ENCODE results near the gene POU2AF3. TPM values are rescaled to one million over a fixed set of nuclear protein-coding genes. Genes with fewer than 3 reads are reported as not detected.

Gene POU2AF3
- total and polyA plus RNA-seq, 2 of the 4 experiments (the other 2 are of a cell fraction): 0.17 TPM; not detected in 1

- Histone ChIP-seq H3K9me3 (ENCODE audit: control insufficient read depth, insufficient read depth, low read length) (no peaks in the 10 kb centered on the region), H4K91ac (ENCODE audit: insufficient read depth, low read depth, low read length) (no peak overlapping the region), H3K4me1 (ENCODE audit: control insufficient read depth, insufficient read depth, low read length) (peaks cover 5% of the 10 kb centered on the region; the same call in 1 of the 2 replicates), H3K27ac (ENCODE audit: insufficient read depth, low read length) (no peak overlapping the region), H3K9ac (ENCODE audit: low read depth, low read length) (no peak overlapping the region), H2AK9ac (replicated peaks; ENCODE audit: low read depth, low read length, poor library complexity) (no peak overlapping the region), H3K18ac (ENCODE audit: low read depth, low read length) (no peak overlapping the region), H3K9me1 (ENCODE audit: insufficient read depth, low read length) (no peaks in the 10 kb centered on the region), H2BK120ac (ENCODE audit: low read depth, low read length) (no peak overlapping the region), H3K23ac (ENCODE audit: low read depth, low read length) (no peak overlapping the region), H3K14ac (replicated peaks; ENCODE audit: low read depth, low read length) (no peak overlapping the region), H2BK15ac (ENCODE audit: low read depth, low read length) (no peak overlapping the region), H3K4me3 (ENCODE audit: insufficient read depth, low read depth, low read length) (no peak overlapping the region), H2AFZ (replicated peaks; ENCODE audit: low read length, poor library complexity) (no peak overlapping the region), H3K4ac (ENCODE audit: low read depth, low read length) (no peak overlapping the region), H3K56ac (ENCODE audit: extremely low read depth, insufficient read depth, low read length) (no peak overlapping the region), H2AK5ac (ENCODE audit: low read depth, low read length) (no peak overlapping the region), H3K27me3 (ENCODE audit: control insufficient read depth, insufficient read depth, low read length) (peaks cover 15% of the 10 kb centered on the region), H2BK5ac (ENCODE audit: low read depth, low read length, poor library complexity, severe bottlenecking) (no peak overlapping the region), H4K8ac (ENCODE audit: low read depth in 2 of 2, low read length in 2 of 2) (no peak overlapping the region), H3K36me3 (ENCODE audit: control insufficient read depth, insufficient read depth, low read length) (no peaks in the 10 kb centered on the region), H4K20me1 (ENCODE audit: insufficient read depth, low read length) (no peaks in the 10 kb centered on the region), H2BK20ac (ENCODE audit: low read depth, low read length) (no peak overlapping the region), H4K5ac (ENCODE audit: low read depth, low read length) (no peak overlapping the region), H3K79me1 (ENCODE audit: low read depth in 1 of 2, low read length in 2 of 2) (no peaks in the 10 kb centered on the region), H3K4me2 (ENCODE audit: low read depth, low read length) (no peak overlapping the region)
- CTCF ChIA-PET: no interaction called here
- POLR2A ChIA-PET (ENCODE audit: unreplicated experiment): no interaction called here
- no peak for DNase-seq
- no peak for ATAC-seq (ENCODE audit: low read depth)
- no TSS peak for BruUV-seq (replicated peaks)
- dilution Hi-C loops (cut with HindIII; ENCODE audit: low sequenced_read_pairs, unreplicated experiment): no loop called here
- WGBS, 2 experiments (ENCODE audit: extremely low coverage in 2 of 2, insufficient read length in 1 of 2): 50% methylated on average over 3 of the region's 9 CpGs; no CpG with 5 or more reads in 1 of the 2 experiments
- intact Hi-C loops (cut with micrococcal nuclease): no loop called here
- in situ Hi-C loops (cut with MboI; ENCODE audit: low sequenced_read_pairs): no loop called here
- TF ChIP-seq NFE2L2 (IDR thresholded peaks at IDR 0.05; ENCODE audit: low read depth, low read length) (no peak), MXI1 (IDR thresholded peaks at IDR 0.05; ENCODE audit: borderline replicate concordance, low read depth, low read length) (no peak), CHD1 (IDR thresholded peaks at IDR 0.05; ENCODE audit: low read depth, low read length) (no peak), SMC3 (IDR thresholded peaks at IDR 0.05; ENCODE audit: low read depth, low read length) (no peak), POLR2A (IDR thresholded peaks at IDR 0.05; ENCODE audit: low read depth, low read length) (no peak), CTCF (conservative IDR thresholded peaks at IDR 0.05; ENCODE audit: low read depth, low read length) (no peak), RCOR1 (IDR thresholded peaks at IDR 0.05; ENCODE audit: insufficient replicate concordance, low read length) (no peak), RAD21 (IDR thresholded peaks at IDR 0.05; ENCODE audit: low read length) (no peak), MAZ (IDR thresholded peaks at IDR 0.05; ENCODE audit: borderline replicate concordance, low read depth, low read length) (no peak), MAFK (IDR thresholded peaks at IDR 0.05; ENCODE audit: low read depth, low read length) (no peak), USF2 (IDR thresholded peaks at IDR 0.05; ENCODE audit: low read depth, low read length) (no peak), RFX5 (IDR thresholded peaks at IDR 0.05; ENCODE audit: low read depth, low read length) (no peak), CEBPB (IDR thresholded peaks at IDR 0.05; ENCODE audit: low read depth, low read length) (no peak), FOS (IDR thresholded peaks at IDR 0.05; ENCODE audit: low read depth, low read length) (no peak)
Observed at GRCh38 chr11:111334532-111335502, 36.5 kb downstream of the POU2AF3 start.

Measured in IMR-90 (cell line).